Esophagus muscularis mucosa (tissue), 4 donors: Measurements from ENCODE around the gene GOLIM4. TPM values are rescaled to one million over a fixed set of nuclear protein-coding genes. Genes with fewer than 3 reads are reported as not detected.
A peak's percentile ranks its signal among the peaks of the same experiment; 100 is the strongest.

Experiments used
- DNase-seq: peaks from one replicate; pipeline ENCODE4 v3.0.0-alpha.2; 2017; ENCODE audit errors: extremely low spot score
- H3K27ac ChIP-seq, 4 donors: fragments of 200-600 bp; sonication (generic); replicated peaks in 1 of 4; 1 replicate in 3 of 4; 2 replicates in 1 of 4; pipeline ENCODE4 v1.5.1; 2016 to 2019; ENCODE audit warnings: mild to moderate bottlenecking in 1 of 4
- H3K27me3 ChIP-seq, 4 donors: fragments of 200-600 bp; sonication (generic); one replicate each; pipeline versions ENCODE4 v1.5.1 to v1.6.0; 2016 to 2019
- H3K36me3 ChIP-seq, 4 donors: fragments of 200-600 bp; sonication (generic); one replicate each; pipeline ENCODE4 v1.5.1; 2016 to 2019
- H3K4me1 ChIP-seq, 4 donors: fragments of 200-600 bp; sonication (generic); one replicate each; pipeline ENCODE4 v1.5.1; 2016 to 2019
- H3K4me3 ChIP-seq, 4 donors: fragments of 200-600 bp; sonication (generic); 1 replicate in 2 of 4; 2 replicates in 2 of 4; pipeline ENCODE4 v1.5.1; 2016 to 2019; ENCODE audit warnings: mild to moderate bottlenecking in 4 of 4, moderate library complexity in 1 of 4
- H3K9me3 ChIP-seq, 4 donors: fragments of 200-600 bp; sonication (generic); 1 replicate in 3 of 4; 2 replicates in 1 of 4; pipeline ENCODE4 v1.5.1; 2016 to 2019
- CTCF ChIP-seq, 3 experiments: fragments of 200-600 bp in 2 of 3; fragments of 450-650 bp in 1 of 3; sonication (generic) in 2 of 3; IDR thresholded peaks; one replicate each; pipeline ENCODE4 v1.5.1; 2017 to 2019; ENCODE audit warnings: antibody characterized with exemption in 3 of 3, mild to moderate bottlenecking in 2 of 3, moderate library complexity in 1 of 3
- EP300 ChIP-seq: sonication (generic); formaldehyde crosslinking; IDR thresholded peaks from one replicate; pipeline ENCODE4 v1.6.1; 2017; ENCODE audit warnings: antibody characterized with exemption
- POLR2A ChIP-seq: fragments of 450-650 bp; IDR thresholded peaks from one replicate; pipeline ENCODE4 v1.6.1; 2017; ENCODE audit warnings: antibody characterized with exemption, moderate library complexity, mild to moderate bottlenecking, low read depth
- POLR2AphosphoS5 ChIP-seq, 2 donors: sonication (generic); formaldehyde crosslinking; IDR thresholded peaks; one replicate each; pipeline ENCODE4 v1.6.1; 2017; ENCODE audit warnings: antibody characterized with exemption in 2 of 2
- WGBS: methylation state at CpG from one replicate; pipeline ENCODE4 v1.1.5; 2018; 5-methylcytosine and 5-hydroxymethylcytosine counted together
- intact Hi-C: fragments of 100-400 bp; cut with DNase I; formaldehyde crosslinking; loops from one replicate; pipeline ENCODE4 v1.15.1; 2023
- total RNA-seq, 4 donors: library from RNA; depleted of rRNA; stranded (reverse); fragments of >200 nt; gene quantifications; one replicate each; pipeline versions ENCODE4 v1.1.0 to v1.2.1, GENCODE V29; 2016

GOLIM4 gene
- total RNA-seq, 4 donors from 2014 or later, result 41.7 to 46.5 (median 45.0) TPM

- 71% methylated on average over 2 of the region's 2 CpGs for WGBS
- Histone ChIP-seq H3K27ac (no peak overlapping the region), H3K4me3 (no peak overlapping the region), H3K9me3 (no peaks in the 10 kb centered on the region), H3K4me1 (peaks cover 15 to 24% (median 16%) of the 10 kb centered on the region in 4 donors), H3K36me3 (no peaks in the 10 kb centered on the region), H3K27me3 (no peaks in the 10 kb centered on the region)
- DNase-seq, result no peak
- intact Hi-C loops, result no loop called here
- no peak for TF ChIP-seq CTCF (IDR thresholded peaks at IDR 0.05)
- no peak for TF ChIP-seq POLR2A
- TF ChIP-seq EP300, result no peak
- TF ChIP-seq POLR2AphosphoS5 (IDR thresholded peaks at IDR 0.05), result no peak
Observed at GRCh38 chr3:168081171-168081771, 14.5 kb downstream of the GOLIM4 start.

GRCh38 chr3:168080499-168081170 is 15.1 kb downstream of the GOLIM4 start:
- Histone ChIP-seq H3K27me3 (no peaks in the 10 kb centered on the region), H3K4me1 (peaks cover 15 to 24% (median 16%) of the 10 kb centered on the region in 4 donors), H3K36me3 (no peaks in the 10 kb centered on the region), H3K27ac (no peak overlapping the region), H3K9me3 (no peaks in the 10 kb centered on the region), H3K4me3 (no peak overlapping the region)
- DNase-seq, result no peak
- WGBS, result 84% methylated on average over 5 of the region's 5 CpGs
- intact Hi-C loops, result no loop called here
- TF ChIP-seq POLR2AphosphoS5 (IDR thresholded peaks at IDR 0.05) (no peak), EP300 (no peak)

GRCh38 chr3:168080022-168080421 is 15.7 kb downstream of the GOLIM4 start:
- Histone ChIP-seq H3K9me3 (no peaks in the 10 kb centered on the region), H3K36me3 (no peaks in the 10 kb centered on the region), H3K4me1 (peaks cover 15 to 24% (median 16%) of the 10 kb centered on the region in 4 donors), H3K27ac (no peak overlapping the region), H3K4me3 (no peak overlapping the region), H3K27me3 (no peaks in the 10 kb centered on the region)
- no peak for TF ChIP-seq POLR2AphosphoS5 (IDR thresholded peaks at IDR 0.05)
- TF ChIP-seq CTCF (IDR thresholded peaks at IDR 0.05), result no peak
- no peak for TF ChIP-seq EP300
- TF ChIP-seq POLR2A, result no peak
- intact Hi-C loops, result no loop called here
- WGBS, result 60% methylated on average over 3 of the region's 3 CpGs
- no peak for DNase-seq

- H3K36me3 ChIP-seq, result no peaks in the 10 kb centered on the region
- no peak overlapping the region for H3K27ac ChIP-seq
- H3K4me3 ChIP-seq, result no peak overlapping the region
- intact Hi-C loops, result no loop called here
- no peaks in the 10 kb centered on the region for H3K27me3 ChIP-seq
- TF ChIP-seq EP300 (no peak), POLR2AphosphoS5 (IDR thresholded peaks at IDR 0.05) (no peak), POLR2A (no peak), CTCF (IDR thresholded peaks at IDR 0.05) (no peak)
- H3K4me1 ChIP-seq, result peaks cover 20 to 34% (median 28%) of the 10 kb centered on the region in 4 donors
- 84% methylated on average over 2 of the region's 2 CpGs for WGBS
- DNase-seq, result no peak
- H3K9me3 ChIP-seq, result no peaks in the 10 kb centered on the region
Observed at GRCh38 chr3:168077091-168077490, 18.6 kb downstream of the GOLIM4 start.

GRCh38 chr3:168073842-168074605 is 21.7 kb downstream of the GOLIM4 start:
- TF ChIP-seq CTCF (IDR thresholded peaks at IDR 0.05), result no peak
- no peak for TF ChIP-seq POLR2A
- no peak for TF ChIP-seq EP300
- no peak for TF ChIP-seq POLR2AphosphoS5 (IDR thresholded peaks at IDR 0.05)
- H3K27ac ChIP-seq, result peak overlapping the region in 1 of 4 donors; percentile 13
- no peak for DNase-seq
- H3K36me3 ChIP-seq, result no peaks in the 10 kb centered on the region
- no peaks in the 10 kb centered on the region for H3K9me3 ChIP-seq
- H3K27me3 ChIP-seq, result no peaks in the 10 kb centered on the region
- 80% methylated on average over 4 of the region's 4 CpGs for WGBS
- intact Hi-C loops, result no loop called here
- H3K4me1 ChIP-seq, result peaks cover 11 to 32% (median 24%) of the 10 kb centered on the region in 4 donors
- H3K4me3 ChIP-seq, result no peak overlapping the region
